ENCODE results near the gene SMIM36.

SMIM36 gene

DNA sequence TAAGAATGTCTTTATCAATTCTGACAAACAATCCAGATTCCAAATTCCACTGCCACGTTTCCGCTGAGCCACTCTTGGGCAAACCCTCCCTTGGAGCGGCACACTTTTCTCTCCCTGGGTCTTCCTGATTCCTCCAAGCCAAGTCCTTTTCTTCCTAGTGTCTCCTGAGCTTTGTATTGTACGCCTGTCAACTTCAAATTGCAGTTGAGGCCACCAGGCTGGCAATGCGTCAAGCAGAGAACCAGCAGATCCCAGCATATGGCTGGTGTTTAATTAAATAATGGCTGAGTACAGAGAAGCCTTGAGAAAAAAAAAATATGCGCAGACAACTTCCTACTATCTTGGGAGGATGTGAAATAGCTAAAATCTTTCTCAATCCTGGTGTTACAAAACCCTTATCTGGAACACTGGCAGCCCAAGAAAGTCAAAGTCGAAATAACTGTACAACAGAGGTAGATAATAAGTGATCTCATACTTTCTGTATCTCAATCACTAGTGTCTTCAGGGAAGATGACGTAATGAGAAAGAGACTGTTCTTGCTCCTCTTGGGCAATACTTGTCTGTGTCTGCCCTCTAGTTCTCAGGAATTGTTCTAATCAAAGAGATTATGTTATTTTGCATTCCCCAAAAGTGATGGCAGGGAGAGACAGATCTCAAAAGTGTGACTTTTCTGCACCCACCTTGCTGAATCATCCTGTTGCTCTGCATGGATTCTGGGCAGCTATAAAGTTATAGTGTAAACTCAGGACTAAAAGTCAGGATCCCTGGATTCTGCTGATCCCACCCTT, 15.0 kb downstream of the SMIM36 start:
- Histone ChIP-seq H3F3A (ENCODE audit: insufficient read depth, low read length) (no peaks in the 10 kb centered on the region), H3K36me3 (replicated peaks; ENCODE audit: insufficient read depth, low read length) (no peaks in the 10 kb centered on the region), H3K9ac (ENCODE audit: low read length) (no peak overlapping the region), H4K20me1 (ENCODE audit: insufficient read depth, low read length) (no peaks in the 10 kb centered on the region), H3K27me3 (replicated peaks; ENCODE audit: insufficient read depth, low read length) (no peaks in the 10 kb centered on the region), H2AFZ (ENCODE audit: low read length) (no peak overlapping the region), H3K79me2 (ENCODE audit: low read length) (no peaks in the 10 kb centered on the region), H3K27ac (ENCODE audit: low read length) (no peak overlapping the region), H3K4me2 (ENCODE audit: low read depth, low read length) (no peak overlapping the region), H3K9me3 (replicated peaks; ENCODE audit: insufficient read depth, low read length) (no peaks in the 10 kb centered on the region), H3K4me1 (ENCODE audit: low read length) (no peaks in the 10 kb centered on the region), H3K9me2 (replicated peaks; ENCODE audit: insufficient read depth, low read length) (no peaks in the 10 kb centered on the region), H3K4me3 (ENCODE audit: low read length) (no peak overlapping the region)
- TF ChIP-seq EZH2 (optimal IDR thresholded peaks at IDR 0.05; ENCODE audit: low read depth, low read length): no peak
- TF ChIP-seq EZH2phosphoT487 (IDR thresholded peaks at IDR 0.05; ENCODE audit: low read length): no peak
- TF ChIP-seq CTCF (IDR thresholded peaks at IDR 0.05; ENCODE audit: low read length): no peak
- no peak for DNase-seq

GRCh38 chr17:55495239-55495638, 16.0 kb downstream of the SMIM36 start:
- Histone ChIP-seq H3K9me2 (replicated peaks; ENCODE audit: insufficient read depth, low read length) (no peaks in the 10 kb centered on the region), H3K27ac (ENCODE audit: low read length) (no peak overlapping the region), H3K4me1 (ENCODE audit: low read length) (no peaks in the 10 kb centered on the region), H3K9me3 (replicated peaks; ENCODE audit: insufficient read depth, low read length) (no peaks in the 10 kb centered on the region), H3K4me3 (ENCODE audit: low read length) (no peak overlapping the region), H3K79me2 (ENCODE audit: low read length) (no peaks in the 10 kb centered on the region), H3K36me3 (replicated peaks; ENCODE audit: insufficient read depth, low read length) (no peaks in the 10 kb centered on the region), H3K9ac (ENCODE audit: low read length) (no peak overlapping the region), H2AFZ (ENCODE audit: low read length) (no peak overlapping the region), H3K4me2 (ENCODE audit: low read depth, low read length) (no peak overlapping the region), H3F3A (ENCODE audit: insufficient read depth, low read length) (no peaks in the 10 kb centered on the region), H4K20me1 (ENCODE audit: insufficient read depth, low read length) (no peaks in the 10 kb centered on the region), H3K27me3 (replicated peaks; ENCODE audit: insufficient read depth, low read length) (no peaks in the 10 kb centered on the region)
- no peak for TF ChIP-seq CTCF (IDR thresholded peaks at IDR 0.05; ENCODE audit: low read length)
- TF ChIP-seq EZH2phosphoT487 (IDR thresholded peaks at IDR 0.05; ENCODE audit: low read length): no peak
- TF ChIP-seq EZH2 (optimal IDR thresholded peaks at IDR 0.05; ENCODE audit: low read depth, low read length): no peak
- DNase-seq: no peak

DNA sequence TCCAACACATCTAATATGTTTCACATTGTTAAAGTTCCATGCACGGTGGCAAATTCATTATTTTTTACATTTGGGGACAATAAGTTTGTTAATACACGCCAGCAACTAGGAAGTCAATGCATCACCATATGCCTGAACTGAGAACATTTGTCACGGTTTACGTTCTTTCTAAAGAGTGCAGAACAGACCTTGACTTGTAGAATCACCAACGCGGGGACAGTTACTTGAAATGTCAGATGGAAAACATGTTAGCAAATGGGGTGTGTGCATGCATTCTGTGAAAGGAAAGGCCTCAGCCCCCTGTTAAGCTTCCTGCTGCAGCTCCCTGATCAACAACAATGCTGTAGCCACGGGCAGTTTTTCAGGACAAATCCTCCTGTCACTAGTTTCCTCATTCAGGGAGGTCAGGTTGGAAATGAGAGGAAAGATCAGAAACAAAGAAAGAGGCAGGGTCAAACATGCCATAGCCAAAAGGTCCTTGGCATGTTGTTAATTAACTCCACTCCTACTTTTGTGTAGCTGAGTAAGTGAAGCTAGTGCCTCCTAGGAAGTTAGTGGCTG, 18.4 kb downstream of the SMIM36 start:
- Histone ChIP-seq H3K9me2 (replicated peaks; ENCODE audit: insufficient read depth, low read length) (no peaks in the 10 kb centered on the region), H3K4me3 (ENCODE audit: low read length) (no peak overlapping the region), H3K9ac (ENCODE audit: low read length) (no peak overlapping the region), H3F3A (ENCODE audit: insufficient read depth, low read length) (no peaks in the 10 kb centered on the region), H3K4me1 (ENCODE audit: low read length) (no peaks in the 10 kb centered on the region), H2AFZ (ENCODE audit: low read length) (no peak overlapping the region), H3K4me2 (ENCODE audit: low read depth, low read length) (no peak overlapping the region), H4K20me1 (ENCODE audit: insufficient read depth, low read length) (no peaks in the 10 kb centered on the region), H3K27me3 (replicated peaks; ENCODE audit: insufficient read depth, low read length) (no peaks in the 10 kb centered on the region), H3K79me2 (ENCODE audit: low read length) (no peaks in the 10 kb centered on the region), H3K36me3 (replicated peaks; ENCODE audit: insufficient read depth, low read length) (no peaks in the 10 kb centered on the region), H3K9me3 (replicated peaks; ENCODE audit: insufficient read depth, low read length) (no peaks in the 10 kb centered on the region), H3K27ac (ENCODE audit: low read length) (no peak overlapping the region)
- DNase-seq: no peak
- no peak for TF ChIP-seq CTCF (IDR thresholded peaks at IDR 0.05; ENCODE audit: low read length)
- TF ChIP-seq EZH2 (optimal IDR thresholded peaks at IDR 0.05; ENCODE audit: low read depth, low read length): no peak
- no peak for TF ChIP-seq EZH2phosphoT487 (IDR thresholded peaks at IDR 0.05; ENCODE audit: low read length)
